LHCN-M2 (cell line): ENCODE measurements around the gene CTNNA2. TPM values are rescaled to one million over a fixed set of nuclear protein-coding genes. Genes with fewer than 3 reads are reported as not detected.
"Not testable (repeated sequence)": the region's sequence is repeated elsewhere in the genome, so short reads cannot be mapped to it uniquely, and the experiment has no call there.

ENCODE experiments used
- DNase-seq: peaks from one replicate; pipeline ENCODE4 v3.0.0-alpha.2; 2012; ENCODE audit warnings: low read depth
- total RNA-seq: library from RNA; depleted of rRNA; stranded (reverse); fragments of >200 nt; gene quantifications from 2 replicates; pipeline ENCODE4 v1.2.3, GENCODE V29; 2014

CTNNA2 gene
- total RNA-seq, 1 experiment from 2014 or later: 0.06 TPM

DNA sequence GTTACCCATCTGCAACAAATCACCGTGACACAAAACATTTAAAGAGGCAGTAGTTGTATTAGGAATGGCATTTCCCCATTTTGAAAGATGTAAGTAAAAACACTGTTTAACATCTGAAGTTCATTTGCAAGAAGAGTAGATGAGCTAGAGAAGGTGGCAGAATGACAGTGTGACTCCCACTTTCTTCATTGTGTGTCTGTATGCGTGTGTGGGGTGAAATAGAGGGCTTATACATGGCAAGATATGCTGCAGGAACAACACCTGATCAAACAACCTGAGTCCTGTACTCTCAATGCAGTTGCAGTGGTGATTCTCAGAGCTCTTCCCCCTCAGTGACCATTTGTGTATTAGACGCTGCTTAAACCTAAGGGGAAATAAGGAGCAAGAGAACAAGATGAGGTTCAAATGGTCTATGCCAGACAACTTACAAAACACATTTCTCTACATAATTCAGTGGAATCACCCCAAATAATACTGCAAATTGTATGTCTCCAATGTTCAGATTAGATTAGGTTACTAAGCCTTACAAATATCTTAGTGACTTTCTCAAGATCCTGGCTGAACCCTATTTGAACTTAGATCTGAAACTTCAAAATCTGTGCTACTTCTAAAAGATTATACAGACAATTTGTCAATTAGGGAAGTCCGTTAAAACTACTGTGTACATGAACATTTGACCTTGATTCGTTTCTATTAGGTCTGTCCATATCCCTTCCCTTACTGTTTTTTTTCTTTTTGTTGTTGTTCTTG, 561.6 kb downstream of the CTNNA2 start:
- no peak for DNase-seq

DNA sequence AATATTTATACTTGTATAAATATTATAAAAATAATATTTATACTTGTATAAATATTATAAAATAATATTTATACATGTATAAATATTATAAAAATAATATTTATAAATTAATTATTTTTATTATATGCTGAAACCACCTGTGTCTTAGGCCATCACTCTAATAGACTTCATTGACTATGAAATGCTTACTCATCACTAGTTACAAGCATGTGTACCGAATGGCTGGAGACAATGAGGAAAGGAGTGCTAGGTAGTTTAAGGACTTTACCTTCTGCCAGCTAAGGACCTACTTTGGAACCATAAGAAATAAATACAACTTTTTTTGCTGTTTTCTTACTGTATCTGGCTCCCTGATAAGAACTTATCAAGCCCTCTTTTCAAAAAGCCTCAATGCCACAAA, 562.9 kb downstream of the CTNNA2 start:
- DNase-seq: no peak

DNA sequence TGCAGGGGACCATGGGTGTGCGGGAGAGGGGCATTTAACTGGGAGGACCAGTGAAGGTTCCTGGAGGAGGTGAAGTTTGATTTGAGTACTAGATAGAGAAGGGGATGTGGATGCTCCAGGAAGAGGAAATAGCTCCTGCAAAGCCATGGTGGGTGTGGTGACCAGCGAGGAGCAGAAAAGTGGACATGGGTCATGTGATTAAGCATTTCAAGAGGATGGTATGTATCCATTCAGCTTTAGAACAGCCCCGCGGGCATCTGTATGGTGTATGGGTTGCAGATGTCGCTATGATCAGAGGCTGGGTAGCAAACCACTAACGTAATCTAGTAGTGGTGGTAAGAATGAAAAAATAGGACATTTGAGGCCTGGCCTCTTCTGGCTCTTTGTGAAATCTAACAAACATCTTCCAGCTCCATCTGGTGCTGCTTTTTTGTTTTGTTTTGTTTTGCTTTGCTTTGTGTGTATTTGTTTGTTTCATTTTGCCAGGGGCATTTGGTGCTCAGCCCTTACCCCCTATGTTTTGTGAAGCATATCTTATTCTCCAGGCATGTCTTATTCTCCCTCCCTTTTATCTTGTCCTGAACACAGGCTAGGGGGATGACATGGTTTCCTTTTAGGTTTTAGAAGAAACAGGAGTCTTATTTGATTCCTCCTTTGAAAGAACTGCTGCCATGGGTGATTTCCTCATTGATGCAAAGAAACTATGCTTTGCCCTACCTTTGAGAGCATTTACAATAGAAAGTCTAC, 565.6 kb downstream of the CTNNA2 start:
- no peak for DNase-seq

DNA sequence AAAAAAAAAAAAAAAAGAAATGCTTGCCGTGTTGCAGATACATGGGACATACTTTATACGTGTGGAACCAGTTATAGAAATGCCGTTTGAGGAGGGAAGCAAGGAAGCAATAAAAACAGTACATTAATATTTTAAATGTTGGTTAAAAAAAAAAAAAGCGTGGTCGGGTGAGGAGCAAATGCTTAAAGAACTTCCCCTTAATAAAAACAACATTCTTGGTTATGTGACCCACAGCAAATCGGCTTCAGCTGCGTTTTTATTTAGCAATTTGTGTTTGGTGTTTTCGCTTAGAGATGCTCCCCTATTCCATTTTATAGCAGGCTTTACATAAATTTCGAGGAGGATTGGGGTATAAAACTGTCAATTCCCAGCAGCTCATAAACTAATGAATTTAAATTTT, 568.1 kb downstream of the CTNNA2 start:
- no peak for DNase-seq

DNA sequence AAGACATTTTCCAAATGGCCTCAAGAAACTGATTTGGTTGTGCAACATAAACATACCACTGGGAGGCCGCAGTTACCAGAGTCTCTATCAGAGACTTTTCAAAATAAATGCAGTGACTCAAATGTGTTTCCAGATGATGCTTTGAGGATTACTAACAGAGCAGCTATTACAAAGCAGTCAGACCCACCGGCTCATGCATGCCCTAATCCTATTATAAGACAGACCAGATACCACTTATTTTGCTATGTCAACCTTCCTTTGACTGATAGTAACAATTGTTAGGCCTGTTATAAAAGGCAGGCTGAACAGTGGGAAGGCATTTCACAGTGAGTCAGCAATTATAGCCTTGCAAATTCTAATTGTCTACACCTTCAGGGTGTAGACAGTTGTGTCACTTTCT, 574.0 kb downstream of the CTNNA2 start:
- DNase-seq: peak; percentile 72

DNA sequence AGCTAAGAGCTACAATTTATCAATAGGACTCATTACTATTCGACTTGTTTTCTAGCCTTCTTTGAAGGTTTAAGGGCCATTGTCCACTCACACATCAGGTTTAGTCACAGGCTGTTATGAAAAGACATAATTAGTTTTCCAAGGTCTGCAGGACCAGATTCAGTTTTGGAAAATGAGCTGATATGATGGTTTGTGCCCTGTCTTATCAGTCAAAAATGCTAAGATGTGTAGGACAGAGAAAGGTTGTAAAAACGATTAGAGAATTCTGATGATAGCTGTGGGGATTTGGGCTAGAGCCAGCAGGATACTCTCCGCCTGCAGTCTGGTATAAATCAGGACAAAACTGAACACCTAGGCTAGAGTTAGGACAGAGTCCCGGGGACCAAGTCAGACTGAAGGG, 578.4 kb downstream of the CTNNA2 start:
- no peak for DNase-seq

DNA sequence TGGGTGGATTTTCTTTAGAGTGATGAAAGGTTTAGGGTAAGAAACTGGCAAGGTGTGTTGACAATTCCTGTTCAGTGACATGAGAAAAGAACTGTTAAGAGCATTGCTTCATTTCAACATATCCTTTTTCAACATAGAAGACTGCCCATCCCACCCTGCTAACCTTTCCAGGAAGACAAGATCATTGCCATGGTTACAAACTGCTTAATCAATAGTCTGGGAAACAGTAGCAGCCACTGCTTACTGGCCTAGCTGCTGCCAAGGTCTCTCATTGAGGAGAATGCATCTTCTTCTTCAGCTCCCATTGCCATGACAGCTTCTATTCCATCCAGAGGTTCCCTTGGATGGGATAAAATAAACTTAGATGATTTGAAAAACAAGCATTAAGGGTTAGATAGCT, 579.6 kb downstream of the CTNNA2 start:
- DNase-seq: no peak

DNA sequence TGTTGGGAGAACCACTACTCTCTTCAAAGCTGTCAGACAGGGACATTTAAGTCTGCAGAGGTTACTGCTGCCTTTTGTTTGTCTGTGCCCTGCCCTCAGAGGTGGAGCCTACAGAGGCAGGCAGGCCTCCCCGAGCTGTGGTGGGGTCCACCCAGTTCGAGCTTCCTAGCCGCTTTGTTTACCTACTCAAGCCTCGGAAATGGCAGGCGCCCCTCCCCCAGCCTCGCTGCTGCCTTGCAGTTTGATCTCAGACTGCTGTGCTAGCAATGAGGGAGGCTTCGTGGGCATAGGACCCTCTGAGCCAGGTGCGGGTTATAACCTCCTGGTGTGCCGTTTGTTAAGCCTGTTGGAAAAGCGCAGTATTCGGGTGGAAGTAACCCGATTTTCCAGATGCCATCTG, 585.7 kb downstream of the CTNNA2 start:
- not testable (repeated sequence) for DNase-seq

DNA sequence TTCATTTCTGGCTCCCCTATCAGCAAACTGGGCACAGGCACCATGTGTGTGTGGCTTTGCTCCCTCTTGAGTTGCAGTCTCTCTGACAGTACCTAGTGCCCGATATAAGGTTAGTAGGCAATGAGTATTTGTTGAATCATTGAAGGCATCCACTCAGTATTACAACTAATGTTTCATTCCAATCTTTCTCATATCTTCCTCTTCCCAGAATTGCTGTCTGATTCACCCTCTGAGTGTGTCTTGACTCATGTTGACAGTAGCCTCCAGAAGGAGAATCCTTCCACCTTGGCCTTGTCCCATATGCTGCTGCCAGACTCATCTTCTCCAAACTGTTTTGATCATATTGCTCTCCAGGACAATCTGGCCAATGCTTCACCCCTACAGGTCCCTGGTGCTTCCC, 589.2 kb downstream of the CTNNA2 start:
- peak; percentile 67 for DNase-seq

DNA sequence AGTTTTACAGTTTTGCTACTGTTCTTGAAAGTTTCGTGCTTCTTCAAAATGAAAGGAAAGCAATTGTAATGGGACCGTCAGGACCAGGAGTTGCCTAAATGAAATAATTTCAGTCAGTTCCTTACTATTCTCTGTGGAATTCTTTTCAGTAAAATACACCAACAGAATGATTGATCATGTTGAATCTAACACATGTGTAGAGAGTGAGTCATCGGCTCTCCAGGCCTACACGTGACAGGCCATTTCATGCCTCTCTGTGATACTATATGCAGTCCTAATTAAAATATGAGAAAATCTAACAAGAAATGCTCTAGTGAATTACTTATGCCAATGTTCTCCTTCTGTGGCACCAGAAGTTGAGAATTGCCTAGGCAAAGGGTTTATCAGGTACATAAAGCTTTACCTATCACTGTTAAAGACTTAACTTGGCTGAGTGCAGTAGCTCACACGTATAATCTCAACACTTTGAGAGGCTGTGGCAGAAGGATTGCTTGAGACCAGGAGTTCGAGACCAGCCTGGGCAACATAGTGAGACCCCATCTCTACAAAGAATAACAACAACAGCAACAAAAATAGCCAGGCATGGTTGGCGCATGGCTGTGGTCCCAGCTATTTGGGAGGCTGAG, 592.3 kb downstream of the CTNNA2 start:
- peak; percentile 6 for DNase-seq

DNA sequence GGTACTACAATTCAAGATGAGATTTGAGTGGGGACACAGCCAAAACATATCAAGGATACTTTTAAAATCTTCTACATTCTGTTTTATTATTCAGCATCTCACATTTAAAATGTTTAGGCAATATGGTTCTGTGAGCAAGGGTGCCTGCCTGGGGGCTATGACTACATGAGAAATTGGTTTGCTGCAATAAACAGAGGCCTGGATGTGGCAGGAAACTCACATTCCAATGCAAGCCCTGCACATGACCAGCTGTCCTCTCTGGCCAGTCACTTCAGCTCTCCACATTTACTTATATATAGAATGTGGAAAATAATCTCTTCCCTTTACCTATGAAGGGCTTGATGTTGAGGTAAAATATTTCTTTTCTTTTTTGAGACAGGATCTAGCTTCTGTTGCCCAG, 598.3 kb downstream of the CTNNA2 start:
- DNase-seq: no peak

DNA sequence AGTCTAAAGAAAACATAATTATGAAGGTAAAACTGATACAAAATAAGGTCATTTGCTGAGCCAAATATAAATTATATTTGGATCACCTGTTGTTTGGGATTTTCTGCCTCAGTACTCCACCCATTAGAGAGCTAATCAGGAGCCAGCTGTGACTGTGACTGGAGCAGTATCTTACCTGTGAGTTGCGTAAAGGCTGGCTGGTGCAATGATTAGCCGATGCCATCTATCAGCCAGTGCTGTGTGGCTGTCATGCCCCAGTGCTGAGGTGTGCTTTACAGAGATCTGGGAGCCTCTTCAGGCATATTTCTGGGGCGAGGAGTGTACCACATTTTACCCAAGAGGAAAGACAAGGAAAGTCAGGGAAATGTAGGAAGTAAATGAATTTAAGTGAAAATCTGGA, 599.9 kb downstream of the CTNNA2 start:
- no peak for DNase-seq

DNA sequence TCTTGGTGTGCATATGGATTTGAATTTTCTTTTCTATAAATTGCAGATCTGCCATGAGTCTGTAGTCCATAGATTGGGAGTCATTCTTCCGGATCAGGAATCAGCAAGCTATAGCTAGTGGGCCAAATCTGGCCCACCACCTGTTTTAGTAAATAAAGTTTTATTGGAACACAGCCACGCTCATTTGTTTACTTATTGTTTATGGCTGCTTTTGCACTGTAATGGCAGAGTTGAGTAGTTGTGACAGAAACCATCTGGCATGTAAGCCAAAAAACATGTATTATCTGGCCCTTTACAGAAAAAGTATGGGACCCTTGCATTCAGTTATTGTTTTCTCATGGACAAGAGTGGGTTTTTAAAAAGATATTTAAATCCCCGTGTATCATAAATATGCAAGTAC, 600.5 kb downstream of the CTNNA2 start:
- DNase-seq: no peak

DNA sequence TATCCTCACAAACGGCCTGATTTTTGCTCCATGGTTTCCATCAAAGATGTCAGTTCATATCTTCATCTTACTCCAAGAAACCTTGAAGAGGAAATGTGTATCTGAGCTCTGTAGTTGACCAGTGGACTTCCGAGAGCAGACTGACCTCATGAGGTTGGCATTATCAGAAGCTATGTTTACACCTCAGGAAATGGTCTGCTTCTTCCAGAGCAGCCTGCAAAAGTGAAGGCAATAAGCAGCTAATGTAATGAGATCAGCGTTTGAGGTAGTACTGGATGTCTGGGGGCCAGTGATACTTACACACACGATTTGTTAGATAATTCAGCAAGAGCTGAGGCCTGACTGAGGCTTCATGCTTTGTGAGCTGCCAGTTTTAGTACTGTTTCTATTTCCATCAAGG, 602.0 kb downstream of the CTNNA2 start:
- no peak for DNase-seq

DNA sequence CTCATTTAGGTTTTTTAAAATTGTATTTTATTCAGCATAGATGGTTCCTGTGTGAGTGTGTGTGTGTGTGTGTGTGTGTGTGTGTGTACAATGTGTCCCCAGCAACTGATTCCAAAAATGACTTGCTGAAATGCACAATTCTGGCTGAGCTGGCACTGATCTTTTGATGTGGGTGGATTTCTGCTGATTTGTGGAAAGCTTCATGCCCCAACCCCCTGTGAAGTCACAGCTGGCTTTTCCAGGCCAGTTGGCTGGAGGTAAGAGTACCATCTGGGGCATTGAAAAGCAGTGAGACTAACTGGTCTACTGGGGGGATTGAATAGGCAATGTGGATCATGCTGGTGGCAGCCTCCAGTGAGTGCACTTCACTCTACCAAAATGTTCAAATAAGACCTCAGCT, 604.5 kb downstream of the CTNNA2 start:
- DNase-seq: no peak

DNA sequence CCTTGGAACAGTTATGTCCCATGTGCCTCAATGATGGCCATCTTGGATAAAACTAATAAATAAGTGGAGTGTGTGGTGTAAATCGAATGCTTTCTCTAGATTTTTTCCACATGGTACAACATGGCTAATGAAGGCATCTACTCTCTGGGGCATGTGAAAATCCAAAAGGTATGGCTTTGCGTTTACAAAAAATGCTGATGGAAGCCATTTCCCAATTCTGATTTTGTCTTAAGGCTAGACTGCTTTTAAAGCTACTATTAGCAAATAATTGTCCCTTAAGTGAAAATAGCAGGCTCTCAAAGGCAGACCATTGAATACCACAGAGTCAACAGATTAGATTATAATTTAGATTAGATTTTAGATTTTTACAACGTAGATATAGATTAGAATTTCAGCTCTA, 608.0 kb downstream of the CTNNA2 start:
- DNase-seq: no peak

DNA sequence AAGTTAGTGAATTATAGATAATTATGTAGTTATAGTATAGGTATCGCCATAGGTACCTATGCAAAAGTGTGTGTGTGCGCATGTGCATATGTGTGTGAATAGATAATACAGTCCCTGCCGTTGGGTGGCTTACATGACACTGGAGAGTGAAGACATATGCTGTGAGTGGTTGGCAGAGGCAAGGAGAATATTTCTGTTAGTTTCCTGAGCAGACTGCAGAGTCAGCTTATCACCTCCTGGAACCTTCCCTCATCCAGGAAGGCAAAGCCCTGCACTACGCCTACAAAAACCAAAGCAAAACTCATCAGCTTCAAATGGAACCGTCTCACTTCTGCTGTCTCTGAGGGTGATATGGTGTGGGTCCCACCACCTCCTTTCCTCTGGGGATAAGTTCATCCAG, 609.8 kb downstream of the CTNNA2 start:
- DNase-seq: no peak

DNA sequence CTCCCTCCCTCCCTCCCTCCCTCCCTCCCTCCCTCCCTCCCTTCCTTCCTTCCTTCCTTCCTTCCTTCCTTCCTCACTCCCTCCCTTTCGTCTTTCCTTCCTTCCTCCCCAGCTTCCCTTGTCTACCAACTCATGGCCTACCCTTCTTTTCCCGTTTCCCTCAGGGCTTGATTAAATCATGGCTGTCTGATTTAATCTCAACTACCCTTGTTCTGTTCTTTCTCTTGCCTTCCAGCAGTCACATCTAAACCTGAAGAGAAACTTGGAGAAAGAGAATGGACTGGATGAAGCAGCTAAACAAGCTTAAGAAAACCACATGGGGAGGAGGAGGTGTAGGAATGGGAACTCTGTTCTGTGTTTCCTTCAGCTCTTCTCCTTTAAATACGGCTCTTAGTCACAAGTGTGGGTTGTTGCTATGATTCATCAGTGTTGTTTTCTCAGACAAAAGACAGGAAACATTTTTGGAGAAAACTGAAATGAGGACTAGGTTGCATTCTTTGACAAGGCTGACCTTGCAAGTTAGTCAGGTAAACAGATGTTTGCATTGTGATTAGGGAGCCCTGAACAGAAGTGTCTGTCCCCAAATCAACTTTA, 613.8 kb downstream of the CTNNA2 start:
- peak; percentile 17 for DNase-seq

DNA sequence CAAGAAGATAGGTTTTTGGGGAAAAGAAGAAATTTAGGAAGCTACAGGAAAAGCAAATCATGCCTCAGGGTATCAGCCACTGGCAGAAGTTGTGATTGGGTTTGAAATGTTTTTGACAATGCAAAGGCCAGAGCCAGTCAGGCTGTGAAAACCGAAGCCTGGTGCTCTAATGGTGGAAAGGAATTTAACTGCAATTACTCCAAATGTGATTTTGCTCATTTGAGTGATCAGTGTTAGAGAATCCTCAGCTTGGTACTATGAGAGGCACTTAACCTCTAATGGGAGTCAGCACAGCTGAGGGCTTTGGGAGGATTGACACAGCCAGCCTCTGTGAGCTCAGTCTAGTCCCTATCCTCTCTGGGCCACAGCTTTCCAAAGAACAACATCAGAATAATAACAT, 615.2 kb downstream of the CTNNA2 start:
- no peak for DNase-seq

DNA sequence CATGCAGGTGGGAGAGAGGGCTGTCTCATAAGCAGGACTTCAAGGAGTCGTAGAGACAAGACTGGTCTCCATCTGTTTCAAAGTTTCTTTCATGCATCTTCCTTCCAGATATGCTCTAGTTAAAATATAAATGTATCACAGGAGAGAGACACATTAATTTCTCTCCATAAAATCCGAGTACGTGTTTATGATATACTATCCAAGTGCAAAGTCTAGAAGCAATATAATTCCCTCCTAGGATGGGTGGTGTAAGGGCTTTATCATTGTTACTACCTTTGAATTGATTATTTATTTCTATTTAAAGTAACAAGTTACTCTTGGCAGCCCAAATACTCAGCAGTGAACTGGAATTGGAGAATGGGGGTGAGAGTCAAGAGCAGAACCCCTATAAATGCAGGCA, 619.4 kb downstream of the CTNNA2 start:
- DNase-seq: no peak

DNA sequence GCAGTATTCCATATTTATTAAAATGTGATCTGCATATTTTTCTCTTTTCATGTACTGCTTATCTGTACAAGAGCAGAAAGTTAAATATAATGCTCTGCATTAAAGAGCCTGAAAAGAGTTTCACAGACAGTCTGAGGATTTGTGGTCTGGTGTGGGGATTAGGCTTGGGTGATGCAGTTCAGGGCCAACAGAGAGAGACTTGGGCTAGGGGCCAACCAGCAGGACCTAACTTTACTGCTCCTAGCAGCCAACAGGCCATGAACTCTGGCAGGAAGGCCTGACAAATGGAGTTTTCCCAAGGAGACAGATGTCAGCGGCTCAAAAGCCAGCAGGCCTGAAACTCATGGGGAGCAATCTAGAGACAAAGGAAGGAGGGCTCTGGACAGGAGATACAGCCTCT, 622.1 kb downstream of the CTNNA2 start:
- DNase-seq: no peak

DNA sequence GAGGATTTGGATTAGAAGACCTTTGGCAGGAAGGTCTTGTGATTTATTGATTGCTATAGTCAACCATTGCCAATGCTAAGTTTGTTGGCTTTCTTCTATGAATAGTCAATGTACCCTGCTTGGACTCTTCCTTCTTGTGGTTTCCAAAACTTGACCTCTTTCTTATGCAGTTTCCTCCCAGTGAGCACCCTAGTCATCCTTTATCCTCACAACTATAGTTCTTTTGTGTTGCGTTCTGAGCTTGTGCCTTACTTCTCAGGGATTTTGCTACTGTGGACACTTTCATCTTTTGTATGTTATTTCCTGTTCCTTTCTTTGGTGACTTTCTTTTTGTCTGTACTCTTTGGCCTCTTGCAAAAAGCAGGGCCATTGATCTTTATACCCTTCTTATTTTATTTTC, 623.5 kb downstream of the CTNNA2 start:
- no peak for DNase-seq

DNA sequence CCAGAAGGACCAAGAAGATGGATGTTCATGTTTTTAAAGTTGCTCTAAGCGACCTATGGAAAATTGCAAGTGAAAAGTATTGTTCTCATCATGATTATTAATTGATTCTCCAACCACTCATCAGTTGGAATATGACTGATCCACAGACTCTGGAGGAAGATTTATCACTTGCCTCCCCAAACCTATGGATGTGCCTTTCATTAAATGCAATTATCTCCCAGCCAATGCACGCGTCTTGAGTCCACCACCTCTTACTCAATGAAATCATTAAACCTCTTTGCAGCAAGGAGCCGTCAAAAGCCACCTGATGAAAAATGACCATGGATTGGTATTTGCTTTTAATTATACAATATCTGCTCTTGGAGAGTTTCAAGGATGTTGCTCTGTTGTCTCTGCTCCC, 626.1 kb downstream of the CTNNA2 start:
- DNase-seq: no peak
